Fibroblast of lung (primary cell): ENCODE data around the gene MAP4K3. TPM values are rescaled to one million over a fixed set of nuclear protein-coding genes. Genes with fewer than 3 reads are reported as not detected.
A peak's percentile ranks its signal among the peaks of the same experiment; 100 is the strongest.
"Not testable (repeated sequence)": the region's sequence is repeated elsewhere in the genome, so short reads cannot be mapped to it uniquely, and the experiment has no call there.

Source experiments
- DNase-seq, 2 donors: peaks; one replicate each; pipeline versions ENCODE4 v3.0.0 to v3.0.0-alpha.2; 2010; ENCODE audit warnings: low read depth in 2 of 2
- H2AFZ ChIP-seq: 2 replicates; pipeline ENCODE4 v1.5.1; 2012; ENCODE audit warnings: low read length, control low read depth, inconsistent platforms
- H3K27ac ChIP-seq: 2 replicates; pipeline ENCODE4 v1.5.1; 2011; ENCODE audit warnings: low read length, control low read depth; ENCODE audit not compliant: insufficient read depth
- H3K27me3 ChIP-seq: 2 replicates; pipeline ENCODE4 v1.5.1; 2011; ENCODE audit warnings: mild to moderate bottlenecking, low read length; ENCODE audit not compliant: control insufficient read depth, insufficient read depth
- H3K36me3 ChIP-seq: 2 replicates; pipeline ENCODE4 v1.5.1; 2011; ENCODE audit warnings: low read length; ENCODE audit not compliant: control insufficient read depth, insufficient read depth
- H3K4me1 ChIP-seq: 2 replicates; pipeline ENCODE4 v1.5.1; 2011; ENCODE audit warnings: low read length; ENCODE audit not compliant: control insufficient read depth, insufficient read depth; ENCODE audit errors: extremely low read depth
- H3K4me2 ChIP-seq: 2 replicates; pipeline ENCODE4 v1.5.1; 2011; ENCODE audit warnings: low read length, control low read depth; ENCODE audit not compliant: insufficient read depth; ENCODE audit errors: extremely low read depth
- H3K4me3 ChIP-seq, 4 experiments: fragments of 200-600 bp in 1 of 4; sonication (generic) in 1 of 4; replicated peaks in 1 of 4; 2 replicates each; pipeline ENCODE4 v1.5.1; 2011 to 2016; ENCODE audit warnings: low read length in 4 of 4, low read depth in 3 of 4, mild to moderate bottlenecking in 3 of 4, control low read depth in 2 of 4, inconsistent platforms in 1 of 4, mixed read lengths in 1 of 4; ENCODE audit not compliant: insufficient read depth in 1 of 4; ENCODE audit errors: control extremely low read depth in 1 of 4
- H3K79me2 ChIP-seq: 2 replicates; pipeline ENCODE4 v1.5.1; 2012; ENCODE audit warnings: mild to moderate bottlenecking, low read length, inconsistent platforms; ENCODE audit not compliant: control insufficient read depth, insufficient read depth
- H3K9ac ChIP-seq: 2 replicates; pipeline ENCODE4 v1.5.1; 2011; ENCODE audit warnings: mild to moderate bottlenecking, low read length, control low read depth; ENCODE audit not compliant: insufficient read depth
- H3K9me3 ChIP-seq: 2 replicates; pipeline ENCODE4 v1.5.1; 2012; ENCODE audit warnings: low read depth, low read length; ENCODE audit not compliant: control insufficient read depth, insufficient read depth
- H4K20me1 ChIP-seq: 2 replicates; pipeline ENCODE4 v1.5.1; 2011; ENCODE audit warnings: low read length; ENCODE audit not compliant: control insufficient read depth, insufficient read depth; ENCODE audit errors: extremely low read depth
- EZH2 ChIP-seq: IDR thresholded peaks from 2 replicates; pipeline ENCODE4 v1.5.1; 2012; ENCODE audit warnings: low read length, control low read depth, mild to moderate bottlenecking; ENCODE audit errors: missing control alignments
- polyA plus RNA-seq, 2 donors: library from polyadenylated mRNA; depleted of rRNA in 1 of 2; stranded (reverse) in 1 of 2; unstranded in 1 of 2; fragments of >200 nt; gene quantifications; 2 replicates each; pipeline ENCODE4 v1.2.1, GENCODE V29; 2011 to 2012; ENCODE audit warnings: missing spikeins in 1 of 2
- total RNA-seq: library from RNA; depleted of rRNA; stranded (reverse); fragments of >200 nt; gene quantifications from 2 replicates; pipeline ENCODE4 v1.2.1, GENCODE V29; 2014
- TF ChIP-seq, protein P1 (sequence below), 2 donors: IDR thresholded peaks in 1 of 2; conservative IDR thresholded peaks in 1 of 2; 1 replicate in 1 of 2; 2 replicates in 1 of 2; pipeline ENCODE4 v1.5.1; 2011 to 2012; ENCODE audit warnings: low read length in 2 of 2, control low read depth in 1 of 2, inconsistent platforms in 1 of 2, low read depth in 1 of 2, mild to moderate bottlenecking in 1 of 2

MAP4K3 gene
- total and polyA plus RNA-seq, 2 donors (not counting 1 experiment from before 2014, with no cell fraction given): 40.8 to 75.7 TPM

GRCh38 chr2:39326644-39327043 is 110.4 kb downstream of the MAP4K3 start:
- Histone ChIP-seq H3K79me2 (no peaks in the 10 kb centered on the region), H3K4me2 (no peak overlapping the region), H3K9ac (no peak overlapping the region), H3K27me3 (no peaks in the 10 kb centered on the region), H3K4me1 (no peaks in the 10 kb centered on the region), H3K36me3 (peaks cover 4% of the 10 kb centered on the region), H3K4me3 (no peak overlapping the region), H2AFZ (no peak overlapping the region), H4K20me1 (no peaks in the 10 kb centered on the region), H3K27ac (no peak overlapping the region), H3K9me3 (no peaks in the 10 kb centered on the region)
- TF ChIP-seq, protein P1, sequence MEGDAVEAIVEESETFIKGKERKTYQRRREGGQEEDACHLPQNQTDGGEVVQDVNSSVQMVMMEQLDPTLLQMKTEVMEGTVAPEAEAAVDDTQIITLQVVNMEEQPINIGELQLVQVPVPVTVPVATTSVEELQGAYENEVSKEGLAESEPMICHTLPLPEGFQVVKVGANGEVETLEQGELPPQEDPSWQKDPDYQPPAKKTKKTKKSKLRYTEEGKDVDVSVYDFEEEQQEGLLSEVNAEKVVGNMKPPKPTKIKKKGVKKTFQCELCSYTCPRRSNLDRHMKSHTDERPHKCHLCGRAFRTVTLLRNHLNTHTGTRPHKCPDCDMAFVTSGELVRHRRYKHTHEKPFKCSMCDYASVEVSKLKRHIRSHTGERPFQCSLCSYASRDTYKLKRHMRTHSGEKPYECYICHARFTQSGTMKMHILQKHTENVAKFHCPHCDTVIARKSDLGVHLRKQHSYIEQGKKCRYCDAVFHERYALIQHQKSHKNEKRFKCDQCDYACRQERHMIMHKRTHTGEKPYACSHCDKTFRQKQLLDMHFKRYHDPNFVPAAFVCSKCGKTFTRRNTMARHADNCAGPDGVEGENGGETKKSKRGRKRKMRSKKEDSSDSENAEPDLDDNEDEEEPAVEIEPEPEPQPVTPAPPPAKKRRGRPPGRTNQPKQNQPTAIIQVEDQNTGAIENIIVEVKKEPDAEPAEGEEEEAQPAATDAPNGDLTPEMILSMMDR (conservative IDR thresholded peaks at IDR 0.05 in 1 of 2, IDR thresholded peaks at IDR 0.05 in 1 of 2; ENCODE audit: low read depth in 1 of 2, low read length in 2 of 2): no peak
- no peak for TF ChIP-seq EZH2
- no peak for DNase-seq

DNA sequence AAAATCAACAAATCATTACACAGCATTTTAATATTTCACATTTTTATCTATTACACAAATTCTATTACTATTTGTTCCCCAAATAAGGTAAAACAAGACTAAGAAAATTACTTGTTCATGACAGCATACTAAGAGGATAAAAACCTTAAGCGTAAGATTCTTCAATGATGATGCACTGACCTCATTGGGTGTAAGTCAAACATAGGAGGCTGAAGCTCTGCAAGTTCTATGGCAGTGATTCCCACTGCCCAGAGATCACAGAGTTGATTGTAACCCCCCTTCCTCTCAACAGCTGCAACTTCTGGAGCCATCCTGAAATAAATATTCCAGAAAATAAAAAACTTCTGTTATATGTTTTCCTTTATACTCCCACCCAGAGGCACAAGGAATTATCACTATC is 111.1 kb downstream of the MAP4K3 start:
- no peaks in the 10 kb centered on the region for H3K4me1 ChIP-seq
- no peaks in the 10 kb centered on the region for H3K27me3 ChIP-seq
- H4K20me1 ChIP-seq: no peaks in the 10 kb centered on the region
- H3K36me3 ChIP-seq: peaks cover 4% of the 10 kb centered on the region
- H3K27ac ChIP-seq: no peak overlapping the region
- peak; percentile 24 to 62 for DNase-seq
- H3K4me2 ChIP-seq: no peak overlapping the region
- H3K9ac ChIP-seq: no peak overlapping the region
- TF ChIP-seq, protein P1 (conservative IDR thresholded peaks at IDR 0.05 in 1 of 2, IDR thresholded peaks at IDR 0.05 in 1 of 2; ENCODE audit: low read depth in 1 of 2, low read length in 2 of 2): no peak
- no peak for TF ChIP-seq EZH2
- no peak overlapping the region for H3K4me3 ChIP-seq
- no peaks in the 10 kb centered on the region for H3K79me2 ChIP-seq
- no peak overlapping the region for H2AFZ ChIP-seq
- H3K9me3 ChIP-seq: no peaks in the 10 kb centered on the region

- not testable (repeated sequence) for H3K27me3 ChIP-seq, H3K27ac ChIP-seq, H4K20me1 ChIP-seq, H3K4me3 ChIP-seq, H3K9me3 ChIP-seq, H3K79me2 ChIP-seq, H3K9ac ChIP-seq, H3K4me2 ChIP-seq, H3K4me1 ChIP-seq, DNase-seq, H3K36me3 ChIP-seq, H2AFZ ChIP-seq
These were observed 115.7 kb downstream of the MAP4K3 start for GRCh38 chr2:39321056-39322035.
